Measurements from ENCODE around the gene MYO5B.

MYO5B gene

DNA sequence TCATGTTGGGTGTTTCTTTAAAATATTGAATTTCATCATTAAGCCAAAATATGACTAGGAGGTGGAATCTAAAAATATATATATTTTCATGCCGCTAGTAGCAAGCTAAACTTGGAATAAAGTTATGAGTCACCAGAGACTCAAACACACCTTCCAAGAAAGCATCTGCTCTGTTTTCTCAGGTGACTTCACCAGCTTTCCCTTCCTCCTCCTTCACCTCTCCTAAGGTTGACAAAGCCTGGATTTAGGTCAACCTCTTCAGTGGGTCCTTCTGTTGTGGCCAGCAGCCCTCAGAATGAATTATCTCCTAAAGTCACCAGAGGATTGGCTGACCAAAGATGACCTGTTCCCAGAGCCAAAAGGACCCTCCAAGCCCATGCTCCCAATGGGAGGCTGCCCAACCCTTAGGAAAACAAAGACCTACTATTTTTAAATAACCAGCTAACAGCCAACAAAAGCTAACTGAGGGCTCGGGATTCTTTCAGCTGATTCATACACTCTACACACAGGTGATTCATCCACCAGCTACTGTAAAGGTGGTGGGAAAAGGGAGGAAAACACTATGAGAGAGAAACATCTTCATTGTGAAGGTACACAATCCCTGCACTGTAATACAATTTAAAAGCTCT is 113.9 kb downstream of the MYO5B start:
- TF ChIP-seq, protein P1, sequence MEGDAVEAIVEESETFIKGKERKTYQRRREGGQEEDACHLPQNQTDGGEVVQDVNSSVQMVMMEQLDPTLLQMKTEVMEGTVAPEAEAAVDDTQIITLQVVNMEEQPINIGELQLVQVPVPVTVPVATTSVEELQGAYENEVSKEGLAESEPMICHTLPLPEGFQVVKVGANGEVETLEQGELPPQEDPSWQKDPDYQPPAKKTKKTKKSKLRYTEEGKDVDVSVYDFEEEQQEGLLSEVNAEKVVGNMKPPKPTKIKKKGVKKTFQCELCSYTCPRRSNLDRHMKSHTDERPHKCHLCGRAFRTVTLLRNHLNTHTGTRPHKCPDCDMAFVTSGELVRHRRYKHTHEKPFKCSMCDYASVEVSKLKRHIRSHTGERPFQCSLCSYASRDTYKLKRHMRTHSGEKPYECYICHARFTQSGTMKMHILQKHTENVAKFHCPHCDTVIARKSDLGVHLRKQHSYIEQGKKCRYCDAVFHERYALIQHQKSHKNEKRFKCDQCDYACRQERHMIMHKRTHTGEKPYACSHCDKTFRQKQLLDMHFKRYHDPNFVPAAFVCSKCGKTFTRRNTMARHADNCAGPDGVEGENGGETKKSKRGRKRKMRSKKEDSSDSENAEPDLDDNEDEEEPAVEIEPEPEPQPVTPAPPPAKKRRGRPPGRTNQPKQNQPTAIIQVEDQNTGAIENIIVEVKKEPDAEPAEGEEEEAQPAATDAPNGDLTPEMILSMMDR (IDR thresholded peaks at IDR 0.05; ENCODE audit: low read depth, low read length, missing control alignments): no peak
- no peak overlapping the region for H3K4me3 ChIP-seq (ENCODE audit: low read depth, low read length)
- no peak for DNase-seq (ENCODE audit: low read depth)
- in situ Hi-C loops (cut with HindIII; ENCODE audit: low sequenced_read_pairs): no loop called here

GRCh38 chr18:50080316-50080715 is 114.6 kb downstream of the MYO5B start:
- no peak for DNase-seq (ENCODE audit: low read depth)
- H3K4me3 ChIP-seq (ENCODE audit: low read depth, low read length): no peak overlapping the region
- TF ChIP-seq, protein P1 (IDR thresholded peaks at IDR 0.05; ENCODE audit: low read depth, low read length, missing control alignments): no peak
- in situ Hi-C loops (cut with HindIII; ENCODE audit: low sequenced_read_pairs): no loop called here

DNA sequence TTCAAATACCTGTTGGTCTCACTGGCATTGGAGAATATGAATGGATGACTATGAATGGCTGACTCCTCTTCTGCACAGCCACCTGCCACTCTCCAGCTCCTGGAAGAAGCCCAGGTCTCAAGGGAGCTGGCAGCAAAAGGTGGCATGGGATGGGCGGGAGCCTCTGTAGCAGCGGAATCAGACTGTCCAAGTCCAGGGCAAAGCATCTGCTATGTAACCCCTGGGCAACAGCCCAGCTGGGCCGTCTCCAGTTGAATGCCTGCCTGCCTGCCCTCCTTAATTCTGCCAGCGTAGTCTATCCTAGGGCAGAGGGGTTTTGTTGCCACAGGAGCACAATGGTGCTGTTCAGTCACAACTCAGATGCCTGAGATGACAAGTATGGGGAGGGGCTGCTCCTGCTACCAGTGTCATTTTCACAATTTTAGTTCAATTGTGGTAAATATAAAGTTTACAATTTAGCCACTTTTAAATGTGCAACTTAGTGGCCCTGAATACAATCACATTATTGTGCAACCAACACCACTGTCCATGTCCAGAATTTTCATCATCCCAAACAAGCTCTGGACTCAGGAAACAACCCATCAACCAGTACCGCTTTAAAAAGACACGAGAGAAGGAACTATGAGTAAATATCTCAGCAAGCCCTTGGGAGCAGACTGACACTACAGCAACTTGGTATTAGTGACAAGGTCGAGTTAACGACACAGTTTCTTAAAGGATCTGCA is 115.2 kb downstream of the MYO5B start:
- no peak overlapping the region for H3K4me3 ChIP-seq (ENCODE audit: low read depth, low read length)
- DNase-seq (ENCODE audit: low read depth): no peak
- in situ Hi-C loops (cut with HindIII; ENCODE audit: low sequenced_read_pairs): no loop called here
- TF ChIP-seq, protein P1 (IDR thresholded peaks at IDR 0.05; ENCODE audit: low read depth, low read length, missing control alignments): no peak

DNA sequence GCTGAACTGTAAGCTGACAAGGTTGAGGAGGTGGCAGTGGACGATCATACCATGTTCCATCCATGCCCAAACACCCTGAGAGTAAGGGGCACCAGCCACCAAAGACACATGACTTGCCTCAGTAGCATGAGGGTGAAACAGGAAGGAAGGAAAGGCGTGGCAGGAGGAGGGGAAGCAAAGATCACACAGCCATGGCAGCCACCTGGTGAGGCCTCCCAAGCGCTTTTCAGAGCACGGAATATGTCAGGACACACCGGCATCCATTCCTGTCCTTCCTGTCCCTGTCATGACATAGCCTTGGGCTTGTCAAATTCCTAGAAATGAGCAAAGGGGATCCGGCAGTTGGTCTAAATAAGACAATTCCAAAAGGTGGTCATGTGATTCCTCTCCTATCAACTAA is 118.7 kb downstream of the MYO5B start:
- TF ChIP-seq, protein P1 (IDR thresholded peaks at IDR 0.05; ENCODE audit: low read depth, low read length, missing control alignments): no peak

GRCh38 chr18:50075772-50076171 is 119.2 kb downstream of the MYO5B start:
- H3K4me3 ChIP-seq (ENCODE audit: low read depth, low read length): no peak overlapping the region
- in situ Hi-C loops (cut with HindIII; ENCODE audit: low sequenced_read_pairs): no loop called here
- TF ChIP-seq, protein P1 (IDR thresholded peaks at IDR 0.05; ENCODE audit: low read depth, low read length, missing control alignments): no peak
- DNase-seq (ENCODE audit: low read depth): no peak

More for the DNA sequence above, 118.7 kb downstream of the MYO5B start:
- H3K4me3 ChIP-seq (ENCODE audit: low read depth, low read length): no peak overlapping the region
- in situ Hi-C loops (cut with HindIII; ENCODE audit: low sequenced_read_pairs): no loop called here
- DNase-seq (ENCODE audit: low read depth): no peak

GRCh38 chr18:50074404-50074803 is 120.5 kb downstream of the MYO5B start:
- TF ChIP-seq, protein P1 (IDR thresholded peaks at IDR 0.05; ENCODE audit: low read depth, low read length, missing control alignments): no peak
- DNase-seq (ENCODE audit: low read depth): no peak
- no peak overlapping the region for H3K4me3 ChIP-seq (ENCODE audit: low read depth, low read length)
- in situ Hi-C loops (cut with HindIII; ENCODE audit: low sequenced_read_pairs): no loop called here
